Memory B cell (primary cell): Measurements from ENCODE around the gene DENND2A.
A peak's percentile ranks its signal among the peaks of the same experiment; 100 is the strongest.
"Not testable (repeated sequence)": the region's sequence is repeated elsewhere in the genome, so short reads cannot be mapped to it uniquely, and the experiment has no call there.

Source experiments
- ATAC-seq: fragments of 150-1000 bp; cut with Tn5 transposase; 2 replicates; pipeline ENCODE4 v1.10.0; 2021; ENCODE audit warnings: low read depth, mild to moderate bottlenecking, moderate library complexity
- DNase-seq, 2 donors: peaks; one replicate each; pipeline ENCODE4 v3.0.0; 2022; ENCODE audit warnings: low spot score in 2 of 2
- H3K27ac Mint-ChIP-seq: one replicate; pipeline ENCODE4 v1.8.0; 2022; ENCODE audit warnings: mild to moderate bottlenecking, moderate library complexity, mixed read lengths
- H3K27me3 Mint-ChIP-seq: one replicate; pipeline ENCODE4 v1.8.0; 2022; ENCODE audit warnings: mixed read lengths
- H3K36me3 Mint-ChIP-seq: one replicate; pipeline ENCODE4 v1.8.0; 2022; ENCODE audit warnings: mild to moderate bottlenecking, mixed read lengths
- H3K4me1 Mint-ChIP-seq: one replicate; pipeline ENCODE4 v1.8.0; 2022; ENCODE audit warnings: mixed read lengths
- H3K4me3 Mint-ChIP-seq: one replicate; pipeline ENCODE4 v1.8.0; 2022; ENCODE audit warnings: mild to moderate bottlenecking, moderate library complexity, mixed read lengths
- H3K9me3 Mint-ChIP-seq: one replicate; pipeline ENCODE4 v1.8.0; 2022; ENCODE audit warnings: mixed read lengths

Gene DENND2A

GRCh38 chr7:140501966-140502365 is 138.6 kb downstream of the DENND2A start:
- ATAC-seq (no peak), DNase-seq (no peak)
- H3K36me3 Mint-ChIP-seq, result no peaks in the 10 kb centered on the region
- H3K27me3 Mint-ChIP-seq, result no peaks in the 10 kb centered on the region
- H3K4me3 Mint-ChIP-seq, result no peak overlapping the region
- H3K27ac Mint-ChIP-seq, result no peak overlapping the region
- no peaks in the 10 kb centered on the region for H3K4me1 Mint-ChIP-seq
- H3K9me3 Mint-ChIP-seq, result no peaks in the 10 kb centered on the region

- H3K4me3 Mint-ChIP-seq, H3K9me3 Mint-ChIP-seq, DNase-seq, H3K27me3 Mint-ChIP-seq, ATAC-seq, H3K27ac Mint-ChIP-seq, H3K36me3 Mint-ChIP-seq, H3K4me1 Mint-ChIP-seq: not testable (repeated sequence)
These were observed 142.8 kb downstream of the DENND2A start for GRCh38 chr7:140497807-140498206.

- Mint-ChIP-seq H3K36me3 (no peaks in the 10 kb centered on the region), H3K27me3 (no peaks in the 10 kb centered on the region), H3K4me1 (no peaks in the 10 kb centered on the region), H3K27ac (no peak overlapping the region), H3K4me3 (no peak overlapping the region), H3K9me3 (no peaks in the 10 kb centered on the region)
- DNase-seq (no peak), ATAC-seq (no peak)
These were observed 143.3 kb downstream of the DENND2A start for GRCh38 chr7:140497241-140497769.

GRCh38 chr7:140495514-140496097 is 145.0 kb downstream of the DENND2A start:
- H3K4me1 Mint-ChIP-seq, result no peaks in the 10 kb centered on the region
- no peak overlapping the region for H3K27ac Mint-ChIP-seq
- DNase-seq (no peak), ATAC-seq (no peak)
- no peak overlapping the region for H3K4me3 Mint-ChIP-seq
- H3K36me3 Mint-ChIP-seq, result no peaks in the 10 kb centered on the region
- H3K9me3 Mint-ChIP-seq, result no peaks in the 10 kb centered on the region
- no peaks in the 10 kb centered on the region for H3K27me3 Mint-ChIP-seq

- ATAC-seq (no peak), DNase-seq (no peak)
- Mint-ChIP-seq H3K27me3 (no peaks in the 10 kb centered on the region), H3K36me3 (no peaks in the 10 kb centered on the region), H3K4me3 (no peak overlapping the region), H3K9me3 (no peaks in the 10 kb centered on the region), H3K4me1 (no peaks in the 10 kb centered on the region), H3K27ac (no peak overlapping the region)
These were observed 145.7 kb downstream of the DENND2A start for GRCh38 chr7:140494867-140495266.

GRCh38 chr7:140489026-140489359 is 151.6 kb downstream of the DENND2A start:
- H3K4me3 Mint-ChIP-seq, result no peak overlapping the region
- no peaks in the 10 kb centered on the region for H3K27me3 Mint-ChIP-seq
- no peak overlapping the region for H3K27ac Mint-ChIP-seq
- H3K9me3 Mint-ChIP-seq, result no peaks in the 10 kb centered on the region
- no peak for DNase-seq
- H3K4me1 Mint-ChIP-seq, result no peaks in the 10 kb centered on the region
- no peaks in the 10 kb centered on the region for H3K36me3 Mint-ChIP-seq
- no peak for ATAC-seq

GRCh38 chr7:140485500-140486265 is 154.9 kb downstream of the DENND2A start:
- no peak for ATAC-seq
- Mint-ChIP-seq H3K27ac (no peak overlapping the region), H3K9me3 (no peaks in the 10 kb centered on the region), H3K36me3 (no peaks in the 10 kb centered on the region), H3K4me1 (no peaks in the 10 kb centered on the region), H3K4me3 (no peak overlapping the region), H3K27me3 (no peaks in the 10 kb centered on the region)
- DNase-seq, result no peak

GRCh38 chr7:140484951-140485499 is 155.6 kb downstream of the DENND2A start:
- Mint-ChIP-seq H3K36me3 (no peaks in the 10 kb centered on the region), H3K4me3 (no peak overlapping the region), H3K27me3 (no peaks in the 10 kb centered on the region), H3K4me1 (no peaks in the 10 kb centered on the region), H3K27ac (no peak overlapping the region), H3K9me3 (no peaks in the 10 kb centered on the region)
- ATAC-seq, result no peak
- DNase-seq, result no peak

GRCh38 chr7:140484479-140484878 is 156.1 kb downstream of the DENND2A start:
- no peak overlapping the region for H3K27ac Mint-ChIP-seq
- no peak overlapping the region for H3K4me3 Mint-ChIP-seq
- no peaks in the 10 kb centered on the region for H3K9me3 Mint-ChIP-seq
- H3K27me3 Mint-ChIP-seq, result no peaks in the 10 kb centered on the region
- no peak for DNase-seq
- no peaks in the 10 kb centered on the region for H3K36me3 Mint-ChIP-seq
- ATAC-seq, result no peak
- H3K4me1 Mint-ChIP-seq, result peaks cover 2% of the 10 kb centered on the region

GRCh38 chr7:140479739-140480084 is 160.9 kb downstream of the DENND2A start:
- peak overlapping the region; percentile 100 for H3K4me3 Mint-ChIP-seq
- ATAC-seq, result peak; percentile 3
- H3K9me3 Mint-ChIP-seq, result no peaks in the 10 kb centered on the region
- H3K27ac Mint-ChIP-seq, result peak overlapping the region; percentile 95
- peaks cover 16% of the 10 kb centered on the region for H3K4me1 Mint-ChIP-seq
- DNase-seq, result no peak
- H3K36me3 Mint-ChIP-seq, result peaks cover 3% of the 10 kb centered on the region
- H3K27me3 Mint-ChIP-seq, result no peaks in the 10 kb centered on the region

GRCh38 chr7:140479062-140479738 is 161.4 kb downstream of the DENND2A start, which contains the start of gene MKRN1:
Gene MKRN1 (minus strand): TSS chr7:140479505. CDS start chr7:140479344, 161 bp downstream.
- Mint-ChIP-seq H3K36me3 (peaks cover 3% of the 10 kb centered on the region), H3K27me3 (no peaks in the 10 kb centered on the region), H3K4me1 (peaks cover 16% of the 10 kb centered on the region), H3K9me3 (no peaks in the 10 kb centered on the region), H3K27ac (peak within 1 kb of the TSS; percentile 95), H3K4me3 (peak within 1 kb of the TSS; percentile 100)
- DNase-seq, result peak; percentile 88 to 89
- ATAC-seq, result peak; percentile 84

- peak overlapping the region; percentile 100 for H3K4me3 Mint-ChIP-seq
- peaks cover 16% of the 10 kb centered on the region for H3K4me1 Mint-ChIP-seq
- no peaks in the 10 kb centered on the region for H3K9me3 Mint-ChIP-seq
- DNase-seq, result peak; percentile 35 to 61
- no peaks in the 10 kb centered on the region for H3K27me3 Mint-ChIP-seq
- peak; percentile 43 for ATAC-seq
- H3K36me3 Mint-ChIP-seq, result peaks cover 3% of the 10 kb centered on the region
- peak overlapping the region; percentile 95 for H3K27ac Mint-ChIP-seq
These were observed 162.2 kb downstream of the DENND2A start for GRCh38 chr7:140478246-140479061.

- Mint-ChIP-seq H3K36me3 (peaks cover 4% of the 10 kb centered on the region), H3K27ac (peak overlapping the region; percentile 95), H3K9me3 (no peaks in the 10 kb centered on the region), H3K27me3 (no peaks in the 10 kb centered on the region), H3K4me1 (peaks cover 16% of the 10 kb centered on the region), H3K4me3 (peak overlapping the region; percentile 100)
- ATAC-seq (no peak), DNase-seq (no peak)
These were observed 163.8 kb downstream of the DENND2A start for GRCh38 chr7:140476698-140477261.
